Panc1 (cell line): ENCODE measurements around the gene PRSS22.

ENCODE experiments used
- CTCF ChIP-seq: fragments of 450-650 bp; IDR thresholded peaks from 2 replicates; pipeline ENCODE4 v1.5.1; 2017; ENCODE audit warnings: mild to moderate bottlenecking
- REST ChIP-seq, 2 experiments: IDR thresholded peaks; 2 replicates each; pipeline ENCODE4 v1.6.1; 2011 to 2012; ENCODE audit warnings: low read depth in 2 of 2, control low read depth in 1 of 2, low read length in 1 of 2, mild to moderate bottlenecking in 1 of 2, moderate library complexity in 1 of 2; ENCODE audit not compliant: insufficient read depth in 1 of 2
- SIN3A ChIP-seq: IDR thresholded peaks from 2 replicates; pipeline ENCODE4 v1.6.1; 2012; ENCODE audit warnings: low read depth, mild to moderate bottlenecking, low read length, moderate library complexity, borderline replicate concordance; ENCODE audit not compliant: insufficient read depth
- TCF7L2 ChIP-seq: IDR thresholded peaks from 2 replicates; pipeline ENCODE4 v1.6.1; 2011; ENCODE audit warnings: mild to moderate bottlenecking, low read depth, low read length, inconsistent platforms

GRCh38 chr16:2818272-2818876 lies 39.6 kb downstream of the PRSS22 start:
- TF ChIP-seq CTCF (no peak), SIN3A (no peak), REST (IDR thresholded peaks at IDR 0.05; ENCODE audit: insufficient read depth in 1 of 2, low read depth in 2 of 2, low read length in 1 of 2) (no peak), TCF7L2 (no peak)
